ENCODE measurements around the gene LRFN3. TPM values are rescaled to one million over a fixed set of nuclear protein-coding genes. Genes with fewer than 3 reads are reported as not detected.

Gene LRFN3
- total RNA-seq, 2 donors from 2014 or later, result 10.0 to 17.4 TPM

- H3K4me3 ChIP-seq, result no peak overlapping the region
- intact Hi-C loops (cut with DNase I), result no loop called here
- H3K27ac ChIP-seq, result no peak overlapping the region
- H3K4me1 ChIP-seq, result no peaks in the 10 kb centered on the region
- no peak overlapping the region for H3K9ac ChIP-seq (ENCODE audit: low read depth in 2 of 2, low read length in 2 of 2)
- TF ChIP-seq CTCF (IDR thresholded peaks at IDR 0.05), result no peak
- no peak for DNase-seq
- H3K9me3 ChIP-seq, result no peaks in the 10 kb centered on the region
- no peaks in the 10 kb centered on the region for H3K36me3 ChIP-seq
- no peaks in the 10 kb centered on the region for H3K27me3 ChIP-seq
Observed at GRCh38 chr19:35928507-35928906, 7.7 kb upstream of the LRFN3 start.

- TF ChIP-seq CTCF (IDR thresholded peaks at IDR 0.05), result no peak
- H3K9ac ChIP-seq (ENCODE audit: low read depth in 2 of 2, low read length in 2 of 2), result no peak overlapping the region
- intact Hi-C loops (cut with DNase I), result loop anchor here (5.0 to 10.0 kb wide), 4 partner anchors 33 to 238 kb away; partner anchors contain the start of genes IGFLR1, LIN37, PSENEN and U2AF1L4
- no peaks in the 10 kb centered on the region for H3K4me1 ChIP-seq
- H3K4me3 ChIP-seq, result no peak overlapping the region
- no peaks in the 10 kb centered on the region for H3K27me3 ChIP-seq
- no peak for DNase-seq
- H3K36me3 ChIP-seq, result no peaks in the 10 kb centered on the region
- no peaks in the 10 kb centered on the region for H3K9me3 ChIP-seq
- no peak overlapping the region for H3K27ac ChIP-seq
Observed at GRCh38 chr19:35929876-35930275, 6.3 kb upstream of the LRFN3 start.

GRCh38 chr19:35931161-35931873 lies 4.9 kb upstream of the LRFN3 start:
- H3K9ac ChIP-seq (ENCODE audit: low read depth in 2 of 2, low read length in 2 of 2), result peak overlapping the region; percentile 44 to 73
- DNase-seq, result peak; percentile 99
- no peaks in the 10 kb centered on the region for H3K9me3 ChIP-seq
- peak; percentile 54 for TF ChIP-seq CTCF (IDR thresholded peaks at IDR 0.05)
- intact Hi-C loops (cut with DNase I), result loop anchor here (5.0 to 10.0 kb wide), 4 partner anchors 34 to 239 kb away; partner anchors contain the start of genes IGFLR1, LIN37, PSENEN and U2AF1L4
- H3K4me1 ChIP-seq, result no peaks in the 10 kb centered on the region
- H3K27ac ChIP-seq, result peak overlapping the region; percentile 53
- H3K4me3 ChIP-seq, result no peak overlapping the region
- H3K36me3 ChIP-seq, result no peaks in the 10 kb centered on the region
- H3K27me3 ChIP-seq, result no peaks in the 10 kb centered on the region

GRCh38 chr19:35931874-35932202 lies 4.3 kb upstream of the LRFN3 start:
- no peak overlapping the region for H3K9ac ChIP-seq (ENCODE audit: low read depth in 2 of 2, low read length in 2 of 2)
- H3K36me3 ChIP-seq, result no peaks in the 10 kb centered on the region
- H3K4me3 ChIP-seq, result no peak overlapping the region
- intact Hi-C loops (cut with DNase I), result loop anchor here (5.0 to 10.0 kb wide), 4 partner anchors 35 to 240 kb away; partner anchors contain the start of genes IGFLR1, LIN37, PSENEN and U2AF1L4
- no peaks in the 10 kb centered on the region for H3K27me3 ChIP-seq
- TF ChIP-seq CTCF (IDR thresholded peaks at IDR 0.05), result no peak
- no peak overlapping the region for H3K27ac ChIP-seq
- no peak for DNase-seq
- peaks cover 2% of the 10 kb centered on the region for H3K4me1 ChIP-seq
- H3K9me3 ChIP-seq, result no peaks in the 10 kb centered on the region

GRCh38 chr19:35932291-35932936 lies 3.8 kb upstream of the LRFN3 start:
- H3K36me3 ChIP-seq, result no peaks in the 10 kb centered on the region
- no peak overlapping the region for H3K27ac ChIP-seq
- H3K4me1 ChIP-seq, result peaks cover 5% of the 10 kb centered on the region
- H3K9me3 ChIP-seq, result no peaks in the 10 kb centered on the region
- H3K9ac ChIP-seq (ENCODE audit: low read depth in 2 of 2, low read length in 2 of 2), result no peak overlapping the region
- intact Hi-C loops (cut with DNase I), result loop anchor here (5.0 to 10.0 kb wide), 4 partner anchors 35 to 240 kb away; partner anchors contain the start of genes IGFLR1, LIN37, PSENEN and U2AF1L4
- no peak for TF ChIP-seq CTCF (IDR thresholded peaks at IDR 0.05)
- DNase-seq, result no peak
- no peak overlapping the region for H3K4me3 ChIP-seq
- no peaks in the 10 kb centered on the region for H3K27me3 ChIP-seq
